Fibroblast of skin of right quadriceps (primary cell): ENCODE results near the gene PICALM.
"Not testable (repeated sequence)": the region's sequence is repeated elsewhere in the genome, so short reads cannot be mapped to it uniquely, and the experiment has no call there.

ENCODE experiments used
- DNase-seq: peaks from one replicate; pipeline ENCODE4 v3.0.0-alpha.2; 2013

PICALM gene

DNA sequence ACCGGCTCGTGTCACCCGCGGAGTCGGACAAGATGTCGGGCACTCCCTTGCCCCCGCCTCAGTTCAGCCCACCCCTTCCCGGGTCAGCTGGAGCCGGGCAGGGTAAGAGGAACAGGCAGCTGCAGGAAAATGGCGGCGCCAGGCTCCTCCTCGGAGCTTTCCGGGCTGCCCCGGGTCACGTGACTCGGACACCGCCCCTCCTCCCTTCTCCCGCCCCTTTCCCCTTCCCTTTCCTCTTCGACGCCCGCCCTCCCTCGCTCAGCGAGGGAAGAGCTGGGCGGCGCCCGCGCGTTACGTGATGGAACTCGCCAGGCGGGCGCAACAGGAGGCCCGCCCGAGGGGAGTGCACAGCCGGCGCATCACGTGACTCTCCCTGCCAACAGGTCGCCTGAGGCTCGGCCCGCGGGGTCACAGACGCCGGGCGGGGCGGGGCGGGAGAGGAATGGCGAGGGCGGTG lies at the start of gene PICALM:
TSS of gene PICALM (minus strand) at position 134 of the 457 bp plus-strand sequence. CDS start 304 bp downstream, outside the sequence.
- DNase-seq, result peak; percentile 100

DNA sequence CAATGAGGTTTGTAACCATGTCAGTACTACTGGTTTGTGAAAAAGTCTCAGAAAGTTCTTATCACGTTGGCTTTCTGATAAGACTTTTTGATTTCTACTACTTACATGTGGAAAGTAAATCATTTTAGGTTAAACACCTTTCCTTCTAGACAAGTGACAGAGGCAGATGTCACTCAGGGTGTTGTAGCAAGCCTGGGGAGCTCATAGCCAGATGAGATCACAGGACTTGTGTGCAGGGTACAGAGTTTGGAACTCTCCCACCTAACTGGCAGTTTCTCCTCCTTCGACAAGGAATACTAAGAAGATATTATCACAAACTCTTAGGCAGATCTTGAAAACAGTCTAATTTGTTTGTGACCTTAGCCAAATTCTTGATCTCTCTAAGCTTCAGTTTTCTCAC lies 49.4 kb upstream of the PICALM start:
- DNase-seq, result no peak

DNA sequence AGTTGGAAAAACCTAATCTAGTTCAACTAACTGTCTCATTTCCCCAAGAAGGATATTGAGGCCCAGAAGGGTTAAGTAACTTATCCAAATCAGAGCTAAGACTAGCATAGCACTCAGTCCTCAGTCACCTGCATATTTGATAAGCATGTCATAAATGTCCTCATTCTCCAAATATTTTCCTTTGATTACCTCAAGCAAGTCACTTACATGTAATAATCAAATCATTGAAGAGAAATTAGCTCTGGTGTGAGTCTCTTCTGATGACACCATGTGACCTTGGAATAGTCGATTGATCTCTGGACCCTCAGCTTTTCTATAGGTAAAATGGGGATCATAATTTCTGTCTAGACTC lies 48.8 kb upstream of the PICALM start:
- DNase-seq, result no peak

DNA sequence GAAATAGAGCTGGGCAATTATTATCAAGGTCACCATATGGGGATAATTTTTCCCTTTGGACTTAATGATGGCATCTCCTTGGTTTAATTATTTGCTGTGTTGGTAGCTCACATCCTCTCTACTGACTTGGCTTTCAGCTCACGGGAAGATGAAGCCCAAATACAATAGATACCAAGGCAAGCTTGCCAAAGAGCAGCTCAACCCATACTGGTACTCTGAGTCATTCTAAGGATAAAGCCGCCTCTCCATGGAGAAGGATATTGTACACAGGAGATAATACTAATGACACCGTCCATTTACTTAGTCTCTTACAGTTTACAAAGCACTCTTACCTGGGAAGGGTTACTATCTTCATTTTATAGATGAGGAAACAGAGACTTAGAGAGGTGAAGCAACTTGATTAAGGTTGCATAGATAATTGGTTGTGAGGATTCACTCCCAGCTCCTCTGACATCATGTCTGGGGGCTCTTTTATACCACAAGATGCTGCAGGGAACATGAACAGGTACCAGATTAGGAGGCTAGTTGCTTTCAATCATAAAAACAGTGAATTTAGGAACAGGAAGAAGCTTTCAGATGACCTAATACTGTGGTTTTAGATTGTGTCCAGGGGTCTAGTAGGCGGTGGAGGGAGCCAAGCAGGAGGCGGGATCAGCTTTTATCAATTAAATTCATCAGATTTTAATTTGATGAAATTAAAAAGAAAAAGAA lies 48.3 kb upstream of the PICALM start:
- DNase-seq, result peak; percentile 31

- peak; percentile 81 for DNase-seq
These were observed 47.5 kb upstream of the PICALM start for GRCh38 chr11:86116386-86116726.

- DNase-seq, result peak; percentile 10
These were observed 46.9 kb upstream of the PICALM start for GRCh38 chr11:86115542-86116385.

- DNase-seq, result no peak
These were observed 40.2 kb upstream of the PICALM start for GRCh38 chr11:86108890-86109638.

DNA sequence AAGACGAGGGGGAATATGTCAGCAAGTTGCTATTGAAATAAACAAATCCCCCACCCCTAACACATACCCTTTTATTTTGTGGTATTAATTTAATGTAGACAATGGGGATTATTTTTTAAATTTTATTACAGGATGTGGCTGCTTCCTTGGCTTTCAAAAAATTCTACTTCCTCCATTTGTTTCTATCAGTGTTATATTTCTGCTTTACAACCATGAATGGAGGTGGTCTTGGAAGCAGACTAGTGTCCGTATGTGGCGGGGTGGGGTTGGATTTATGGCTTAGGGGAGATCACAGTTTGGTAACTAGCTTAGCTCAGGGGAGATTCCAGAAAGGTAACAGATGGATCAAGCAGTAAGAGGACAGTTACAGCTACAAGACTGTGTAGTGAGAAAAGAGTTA lies 39.3 kb upstream of the PICALM start:
- DNase-seq, result no peak

DNA sequence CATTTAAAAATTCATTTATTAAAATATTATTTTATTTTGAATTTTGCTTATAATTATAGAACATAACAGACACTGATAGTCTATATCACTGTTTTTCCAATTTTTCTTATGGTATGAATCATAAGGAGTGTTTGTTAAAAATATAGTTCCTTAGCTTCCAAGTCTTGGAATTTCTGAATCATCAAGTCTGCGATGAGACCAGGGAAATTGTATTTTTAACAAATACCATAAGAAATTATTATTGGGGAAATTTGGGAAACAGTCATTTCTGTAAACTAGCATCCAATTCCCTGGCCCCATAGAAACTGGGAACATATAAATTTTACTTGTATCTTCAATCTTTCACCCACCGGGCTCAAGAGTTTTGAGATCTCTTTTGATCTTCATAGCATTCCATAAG lies 38.0 kb upstream of the PICALM start:
- peak; percentile 52 for DNase-seq

DNA sequence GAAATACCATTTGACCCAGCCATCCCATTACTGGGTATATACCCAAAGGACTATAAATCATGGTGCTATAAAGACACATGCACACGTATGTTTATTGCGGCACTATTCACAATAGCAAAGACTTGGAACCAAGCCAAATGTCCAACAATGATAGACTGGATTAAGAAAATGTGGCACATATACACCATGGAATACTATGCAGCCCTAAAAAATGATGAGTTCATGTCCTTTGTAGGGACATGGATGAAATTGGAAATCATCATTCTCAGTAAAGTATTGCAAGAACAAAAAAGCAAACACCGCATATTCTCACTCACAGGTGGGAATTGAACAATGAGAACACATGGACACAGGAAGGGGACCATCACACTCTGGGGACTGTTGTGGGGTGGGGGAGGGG lies 37.1 kb upstream of the PICALM start:
- DNase-seq, result not testable (repeated sequence)

- not testable (repeated sequence) for DNase-seq
These were observed 36.7 kb upstream of the PICALM start for GRCh38 chr11:86105601-86106000.

DNA sequence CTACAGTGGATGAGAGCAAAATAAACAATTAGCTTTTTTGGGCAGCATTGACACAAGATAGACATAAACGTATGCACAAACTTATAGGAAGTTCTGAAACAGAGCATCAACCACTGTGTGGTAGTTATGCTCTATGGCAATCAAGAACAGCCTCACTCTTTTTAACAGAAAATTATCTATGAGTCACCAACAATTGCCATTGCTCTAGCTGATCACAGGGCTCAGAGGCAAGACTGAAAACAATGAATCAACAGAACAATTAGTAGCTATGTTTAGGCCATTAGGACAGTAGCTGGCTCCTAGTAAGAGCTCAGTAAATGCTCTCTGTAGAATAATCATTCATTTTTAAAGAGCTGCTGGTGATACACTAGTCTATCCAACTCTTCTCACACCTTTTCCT lies 34.9 kb upstream of the PICALM start:
- peak; percentile 43 for DNase-seq

DNA sequence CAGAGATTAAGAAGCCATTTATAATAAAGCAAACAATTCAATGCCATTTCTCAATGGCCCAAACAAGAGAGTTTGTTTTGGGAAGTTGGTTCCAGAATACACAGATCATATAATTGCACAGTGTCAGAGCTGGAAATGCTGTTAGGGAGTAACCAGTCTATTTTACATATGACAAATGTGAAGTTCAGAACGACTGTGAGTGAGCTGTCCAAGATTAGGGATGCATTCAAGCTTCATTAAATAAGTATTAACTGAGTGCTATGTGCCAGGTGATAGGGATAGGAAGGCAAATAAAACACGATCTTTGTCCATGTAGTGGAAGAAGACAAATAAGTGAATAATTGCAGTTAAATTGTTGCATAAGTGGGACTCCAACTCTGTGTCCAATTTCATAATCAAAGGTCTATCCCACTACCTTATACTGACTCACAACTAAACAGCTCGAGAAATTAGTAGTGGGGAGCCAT lies 33.1 kb upstream of the PICALM start:
- DNase-seq, result no peak

DNA sequence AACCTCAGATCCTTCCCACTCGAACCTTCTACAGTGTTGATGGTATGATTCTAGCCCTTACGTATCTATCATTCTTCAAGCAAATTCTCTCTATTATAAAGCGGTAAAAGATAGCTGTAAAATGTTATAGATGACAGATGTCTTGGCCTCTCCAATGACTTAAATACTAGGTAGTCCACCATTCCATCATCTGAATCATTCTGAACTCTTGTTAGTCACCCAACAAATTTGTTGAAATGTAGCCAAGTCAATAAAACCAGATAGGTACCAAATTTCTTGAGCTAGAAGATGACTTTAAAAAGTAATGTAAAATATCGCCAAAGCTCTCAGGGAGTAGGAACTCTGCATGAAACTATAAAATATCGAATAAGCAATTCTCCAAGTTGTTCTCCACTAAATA lies 32.6 kb upstream of the PICALM start:
- DNase-seq, result peak; percentile 73

DNA sequence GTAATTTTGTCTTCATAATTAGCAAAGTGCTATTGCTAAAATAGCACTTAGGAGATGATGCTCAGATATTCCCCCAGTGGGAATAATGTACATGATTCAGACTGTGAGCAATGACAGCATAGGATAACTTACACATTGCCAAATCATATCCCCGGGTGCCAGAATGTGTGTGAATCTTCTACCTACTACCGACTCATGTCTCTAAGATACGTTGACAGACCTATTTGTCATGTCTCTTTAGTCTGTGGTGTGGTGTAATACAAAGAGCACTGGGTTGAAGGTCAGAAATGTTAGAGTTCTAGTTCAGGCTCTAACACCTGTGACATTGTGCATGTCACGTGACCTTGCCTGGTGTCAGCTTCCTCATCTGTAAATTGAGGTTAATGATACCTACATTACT lies 31.0 kb upstream of the PICALM start:
- DNase-seq, result peak; percentile 76

DNA sequence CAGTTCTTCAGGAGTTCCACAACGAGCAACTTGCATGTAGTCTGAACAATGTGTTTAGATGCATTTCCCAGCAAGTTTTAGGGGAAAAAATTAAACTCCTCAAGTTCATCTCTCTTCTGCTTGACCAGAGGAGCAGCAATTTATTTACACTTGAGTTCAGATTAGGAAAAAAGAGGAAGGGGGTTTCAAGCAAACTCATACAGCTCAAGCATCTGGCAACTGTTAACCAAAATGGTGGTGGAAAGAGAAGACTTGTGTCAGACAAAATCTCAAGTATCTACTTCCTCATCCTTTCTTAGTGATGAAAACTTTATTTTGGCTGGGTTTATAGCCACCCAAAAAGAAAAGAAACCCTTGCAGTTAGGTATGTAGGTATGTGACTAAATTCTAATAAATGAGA lies 29.1 kb upstream of the PICALM start:
- no peak for DNase-seq

GRCh38 chr11:86091566-86091965 lies 22.7 kb upstream of the PICALM start:
- DNase-seq, result peak; percentile 70

DNA sequence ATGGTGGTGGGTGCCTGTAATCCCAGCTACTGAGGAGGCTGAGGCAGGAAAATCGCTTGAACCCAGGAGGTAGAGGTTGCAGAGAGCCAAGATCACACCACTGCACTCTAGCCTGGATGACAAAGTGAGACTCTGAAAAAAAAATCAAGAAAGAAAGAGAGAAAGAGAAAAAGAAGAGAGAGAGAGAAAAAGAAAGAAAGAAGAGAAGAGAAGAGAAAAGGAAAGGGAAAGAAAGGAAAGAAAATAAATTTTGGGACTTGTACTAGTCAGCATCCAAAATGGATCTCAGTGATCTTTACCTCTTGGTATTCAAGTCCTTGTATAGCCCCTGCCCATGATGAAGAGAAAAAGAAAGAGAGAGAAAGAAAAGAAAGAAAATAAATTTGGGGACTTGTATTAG lies 22.2 kb upstream of the PICALM start:
- DNase-seq, result no peak

GRCh38 chr11:86089659-86090058 lies 20.8 kb upstream of the PICALM start:
- peak; percentile 92 for DNase-seq

DNA sequence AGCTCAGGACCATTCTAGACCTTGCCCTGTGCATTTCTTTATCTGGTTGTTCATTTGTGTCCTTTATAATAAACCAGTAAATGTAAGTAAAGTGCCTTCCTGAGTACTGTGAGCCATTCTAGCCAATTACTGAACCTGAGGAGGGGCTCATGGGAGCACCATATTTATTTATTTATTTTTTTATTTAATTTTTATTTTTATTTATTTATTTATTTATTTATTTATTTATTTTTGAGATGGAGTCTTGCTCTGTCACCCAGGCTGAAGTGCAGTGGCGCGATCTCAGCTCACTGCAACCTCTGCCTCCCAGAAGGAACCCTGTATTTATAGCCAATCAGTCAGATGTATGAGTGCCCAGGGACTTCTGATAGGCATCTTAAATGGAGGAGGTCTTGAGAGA lies 18.8 kb upstream of the PICALM start:
- not testable (repeated sequence) for DNase-seq

GRCh38 chr11:86087256-86087655 lies 18.4 kb upstream of the PICALM start:
- no peak for DNase-seq

- DNase-seq, result no peak
These were observed 12.6 kb upstream of the PICALM start for GRCh38 chr11:86081455-86081854.

GRCh38 chr11:86079421-86079820 lies 10.5 kb upstream of the PICALM start:
- DNase-seq, result no peak

DNA sequence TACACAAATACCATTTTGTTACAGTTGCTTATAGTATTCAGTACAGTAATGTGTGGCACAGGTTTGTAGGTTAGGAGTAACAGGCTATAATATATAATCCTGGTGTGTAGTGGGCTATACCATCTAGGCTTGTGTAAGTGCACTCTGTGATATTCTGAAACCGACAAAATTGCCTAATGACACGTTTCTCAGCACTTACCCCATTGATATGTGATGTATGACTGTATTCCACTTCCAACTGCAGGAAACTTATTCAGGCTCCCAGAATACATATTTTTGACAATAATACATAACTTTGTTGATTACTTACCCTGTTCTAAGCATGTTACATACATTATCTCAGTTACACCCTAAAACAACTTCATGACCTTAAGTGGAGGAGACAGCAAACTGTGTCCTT lies 5.1 kb upstream of the PICALM start:
- DNase-seq, result no peak
